Astrocyte (in vitro differentiated cells and primary cell): ENCODE data around the gene OSBPL5.

Experiments
- CTCF ChIP-seq: IDR thresholded peaks from 2 replicates; pipeline ENCODE4 v1.5.1; 2011; ENCODE audit warnings: low read depth, mild to moderate bottlenecking, inconsistent platforms, low read length, moderate library complexity; ENCODE audit not compliant: insufficient read depth
- EZH2 ChIP-seq: IDR thresholded peaks from 2 replicates; pipeline ENCODE4 v1.6.1; 2012; ENCODE audit warnings: mild to moderate bottlenecking, low read length, inconsistent platforms; ENCODE audit not compliant: insufficient read depth

- TF ChIP-seq CTCF (no peak), EZH2 (no peak)
These were observed 43.0 kb downstream of the OSBPL5 start for GRCh38 chr11:3121931-3122774.
